22Rv1 (cell line): Measurements from ENCODE around the gene NMU.

Source experiments
- CTCF ChIP-seq: fragments of 450-650 bp; IDR thresholded peaks from 2 replicates; pipeline ENCODE4 v1.5.1; 2017; ENCODE audit warnings: mild to moderate bottlenecking
- ZFX ChIP-seq: fragments of 450-650 bp; IDR thresholded peaks from 2 replicates; pipeline ENCODE4 v1.6.1; 2017; ENCODE audit warnings: antibody characterized with exemption, borderline replicate concordance

DNA sequence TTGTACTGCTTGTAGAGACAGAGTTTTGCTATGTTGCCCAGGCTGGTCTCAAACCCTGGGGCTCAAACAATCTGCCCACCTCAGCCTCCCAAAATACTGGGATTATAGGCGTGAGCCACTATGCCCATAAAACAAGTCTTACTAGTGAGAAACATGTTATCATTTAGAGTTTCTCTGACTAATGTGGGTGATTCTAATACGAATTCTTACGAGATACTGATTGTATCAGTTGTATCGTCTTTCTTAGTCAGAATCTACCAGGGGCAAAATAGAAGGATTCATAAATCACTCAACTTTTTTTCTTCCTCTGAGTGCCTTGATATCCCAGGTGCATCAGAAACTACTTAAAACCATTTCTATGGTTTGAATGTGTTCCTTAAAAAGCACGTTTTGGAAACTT, 14.4 kb upstream of the NMU start:
- no peak for TF ChIP-seq CTCF
- TF ChIP-seq ZFX, result no peak
